ENCODE measurements around the gene UBN2.
"Not testable (repeated sequence)": the region's sequence is repeated elsewhere in the genome, so short reads cannot be mapped to it uniquely, and the experiment has no call there.

UBN2 gene

GRCh38 chr7:139304517-139304916, 73.5 kb downstream of the UBN2 start:
- DNase-seq (ENCODE audit: low spot score): no peak

GRCh38 chr7:139317939-139318505, 87.0 kb downstream of the UBN2 start:
- no peak for DNase-seq (ENCODE audit: low spot score)
- TF ChIP-seq CTCF (IDR thresholded peaks at IDR 0.05; ENCODE audit: extremely low read depth, missing control alignments): no peak

More at GRCh38 chr7:139304517-139304916, 73.5 kb downstream of the UBN2 start:
- no peak for TF ChIP-seq CTCF (IDR thresholded peaks at IDR 0.05; ENCODE audit: extremely low read depth, missing control alignments)

- peak; percentile 13 for DNase-seq (ENCODE audit: low spot score)
- TF ChIP-seq CTCF (IDR thresholded peaks at IDR 0.05; ENCODE audit: extremely low read depth, missing control alignments): peak; percentile 20
These were observed 90.2 kb downstream of the UBN2 start for GRCh38 chr7:139321071-139321745.

- DNase-seq (ENCODE audit: low spot score): not testable (repeated sequence)
These were observed 93.7 kb downstream of the UBN2 start for GRCh38 chr7:139324709-139325108.

GRCh38 chr7:139328375-139328774, 97.3 kb downstream of the UBN2 start:
- DNase-seq (ENCODE audit: low spot score): no peak
- TF ChIP-seq CTCF (IDR thresholded peaks at IDR 0.05; ENCODE audit: extremely low read depth, missing control alignments): no peak

- DNase-seq (ENCODE audit: low spot score): no peak
- TF ChIP-seq CTCF (IDR thresholded peaks at IDR 0.05; ENCODE audit: extremely low read depth, missing control alignments): no peak
These were observed 98.1 kb downstream of the UBN2 start for GRCh38 chr7:139329119-139329518.

GRCh38 chr7:139330333-139331030, 99.4 kb downstream of the UBN2 start:
- no peak for TF ChIP-seq CTCF (IDR thresholded peaks at IDR 0.05; ENCODE audit: extremely low read depth, missing control alignments)
- DNase-seq (ENCODE audit: low spot score): no peak

Data from GM20000 (cell line).